Measurements from ENCODE around the gene ZNF609.
"Not testable (repeated sequence)": the region's sequence is repeated elsewhere in the genome, so short reads cannot be mapped to it uniquely, and the experiment has no call there.

Gene ZNF609

DNA sequence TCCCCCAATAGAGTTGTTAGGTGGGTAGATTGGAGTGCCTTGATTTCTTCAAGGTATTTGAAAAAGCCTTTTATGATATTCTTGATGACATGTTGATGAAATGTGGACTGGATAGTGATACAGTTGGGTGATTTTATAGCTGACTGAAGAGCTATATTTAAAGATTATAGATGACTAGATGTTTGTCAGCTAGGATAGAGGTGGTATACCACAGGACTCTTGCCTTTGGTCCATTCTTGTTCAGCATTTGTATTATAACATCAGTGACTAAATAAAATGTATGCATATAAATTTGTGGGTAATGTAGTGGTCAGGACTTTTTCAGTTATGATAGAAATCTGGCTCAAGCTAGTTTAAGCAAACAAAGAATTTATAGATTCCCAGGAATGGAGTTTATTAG is 143.9 kb downstream of the ZNF609 start:
- H3K27ac ChIP-seq (ENCODE audit: poor library complexity, severe bottlenecking): no peak overlapping the region
- no peaks in the 10 kb centered on the region for H3K9me3 ChIP-seq (ENCODE audit: severe bottlenecking)
- ATAC-seq (ENCODE audit: low read depth) (no peak), DNase-seq (ENCODE audit: low spot score) (no peak)
- no peaks in the 10 kb centered on the region for H3K36me3 ChIP-seq (ENCODE audit: low read depth)
- TF ChIP-seq CTCF (IDR thresholded peaks at IDR 0.05; ENCODE audit: poor library complexity, severe bottlenecking): no peak
- no peaks in the 10 kb centered on the region for H3K27me3 ChIP-seq (ENCODE audit: insufficient read depth, poor library complexity, severe bottlenecking)
- H3K4me1 ChIP-seq (ENCODE audit: insufficient read depth, poor library complexity, severe bottlenecking): peaks cover 22% of the 10 kb centered on the region
- no peak overlapping the region for H3K4me3 ChIP-seq (ENCODE audit: severe bottlenecking)

- not testable (repeated sequence) for H3K9me3 ChIP-seq (ENCODE audit: severe bottlenecking); DNase-seq (ENCODE audit: low spot score); ATAC-seq (ENCODE audit: low read depth); H3K27me3 ChIP-seq (ENCODE audit: insufficient read depth, poor library complexity, severe bottlenecking); H3K4me3 ChIP-seq (ENCODE audit: severe bottlenecking); H3K36me3 ChIP-seq (ENCODE audit: low read depth); H3K27ac ChIP-seq (ENCODE audit: poor library complexity, severe bottlenecking)
- peaks cover 11% of the 10 kb centered on the region for H3K4me1 ChIP-seq (ENCODE audit: insufficient read depth, poor library complexity, severe bottlenecking)
These were observed 147.0 kb downstream of the ZNF609 start for GRCh38 chr15:64607416-64607815.

DNA sequence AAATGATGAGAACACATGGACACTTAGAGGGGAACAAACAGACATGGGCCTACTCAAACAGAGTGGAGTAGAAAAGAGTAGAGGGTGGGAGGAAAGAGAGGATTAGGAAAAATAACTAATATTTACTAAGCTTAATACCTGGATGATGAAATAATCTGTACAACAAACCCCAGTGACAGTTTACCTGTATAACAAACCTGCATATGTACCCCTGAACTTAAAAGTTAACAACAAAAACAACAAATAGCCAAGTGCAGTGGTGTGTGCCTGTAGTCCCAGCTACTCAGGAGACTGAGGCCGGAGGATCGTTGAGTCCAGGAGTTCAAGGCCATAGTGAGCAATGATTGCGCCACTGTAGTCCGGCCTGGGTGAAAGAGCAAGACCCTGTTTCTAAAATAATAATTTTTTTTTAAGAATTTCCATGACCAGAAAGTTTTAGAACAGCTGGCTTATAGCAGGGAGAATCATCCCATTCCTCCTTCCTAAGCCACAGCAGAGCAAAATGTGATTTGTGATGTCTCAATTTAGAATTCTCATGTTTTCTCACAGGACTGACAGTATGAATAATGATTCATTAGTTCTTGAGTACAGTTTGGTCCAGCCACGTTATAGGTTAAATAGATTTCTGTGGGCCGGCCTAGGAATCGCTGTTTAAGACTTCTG is 150.0 kb downstream of the ZNF609 start:
- no peaks in the 10 kb centered on the region for H3K27me3 ChIP-seq (ENCODE audit: insufficient read depth, poor library complexity, severe bottlenecking)
- no peak overlapping the region for H3K4me3 ChIP-seq (ENCODE audit: severe bottlenecking)
- ATAC-seq (ENCODE audit: low read depth) (no peak), DNase-seq (ENCODE audit: low spot score) (no peak)
- no peaks in the 10 kb centered on the region for H3K9me3 ChIP-seq (ENCODE audit: severe bottlenecking)
- no peak overlapping the region for H3K27ac ChIP-seq (ENCODE audit: poor library complexity, severe bottlenecking)
- peaks cover 11% of the 10 kb centered on the region for H3K4me1 ChIP-seq (ENCODE audit: insufficient read depth, poor library complexity, severe bottlenecking)
- H3K36me3 ChIP-seq (ENCODE audit: low read depth): no peaks in the 10 kb centered on the region
- no peak for TF ChIP-seq CTCF (IDR thresholded peaks at IDR 0.05; ENCODE audit: poor library complexity, severe bottlenecking)

- TF ChIP-seq CTCF (IDR thresholded peaks at IDR 0.05; ENCODE audit: poor library complexity, severe bottlenecking): no peak
- ATAC-seq (ENCODE audit: low read depth): peak; percentile 35; the same call in 1 of the 3 replicates
These were observed 150.8 kb downstream of the ZNF609 start for GRCh38 chr15:64611085-64611725.

DNA sequence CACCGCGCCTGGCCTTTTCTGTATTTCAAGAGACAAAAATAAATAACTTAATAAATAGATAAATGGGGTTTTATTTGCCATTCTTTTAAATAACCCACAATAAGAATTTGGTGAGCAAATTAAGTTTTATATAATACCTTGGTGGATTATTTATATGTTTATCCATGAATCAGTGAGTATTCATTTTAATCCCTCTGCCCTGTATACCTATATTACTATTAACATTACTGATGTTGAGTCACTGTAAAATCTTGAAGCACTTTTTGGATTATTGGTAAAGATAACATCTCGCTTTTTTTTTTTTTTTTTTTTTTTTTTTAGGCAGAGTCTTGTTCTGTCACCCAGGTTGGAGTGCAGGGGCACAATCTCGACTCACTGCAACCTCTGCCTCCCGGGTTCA is 154.1 kb downstream of the ZNF609 start:
- no peaks in the 10 kb centered on the region for H3K36me3 ChIP-seq (ENCODE audit: low read depth)
- no peak for DNase-seq (ENCODE audit: low spot score)
- no peak for TF ChIP-seq CTCF (IDR thresholded peaks at IDR 0.05; ENCODE audit: poor library complexity, severe bottlenecking)
- H3K9me3 ChIP-seq (ENCODE audit: severe bottlenecking): no peaks in the 10 kb centered on the region
- ATAC-seq (ENCODE audit: low read depth): no peak
- H3K4me3 ChIP-seq (ENCODE audit: severe bottlenecking): no peak overlapping the region
- no peaks in the 10 kb centered on the region for H3K27me3 ChIP-seq (ENCODE audit: insufficient read depth, poor library complexity, severe bottlenecking)
- no peak overlapping the region for H3K27ac ChIP-seq (ENCODE audit: poor library complexity, severe bottlenecking)
- peaks cover 5% of the 10 kb centered on the region for H3K4me1 ChIP-seq (ENCODE audit: insufficient read depth, poor library complexity, severe bottlenecking)

More at GRCh38 chr15:64611085-64611725, 150.8 kb downstream of the ZNF609 start:
- no peak for DNase-seq (ENCODE audit: low spot score)
- Histone ChIP-seq H3K4me1 (ENCODE audit: insufficient read depth, poor library complexity, severe bottlenecking) (peaks cover 11% of the 10 kb centered on the region), H3K36me3 (ENCODE audit: low read depth) (no peaks in the 10 kb centered on the region), H3K27ac (ENCODE audit: poor library complexity, severe bottlenecking) (no peak overlapping the region), H3K4me3 (ENCODE audit: severe bottlenecking) (no peak overlapping the region), H3K9me3 (ENCODE audit: severe bottlenecking) (no peaks in the 10 kb centered on the region), H3K27me3 (ENCODE audit: insufficient read depth, poor library complexity, severe bottlenecking) (no peaks in the 10 kb centered on the region)
